NCI-H1417 treated with DMSO at 0.1 percent for 48 hours (cell line): ENCODE results near the gene WNT5B.
"Not testable (repeated sequence)": the region's sequence is repeated elsewhere in the genome, so short reads cannot be mapped to it uniquely, and the experiment has no call there.

ENCODE experiments used
- DNase-seq: peaks from one replicate; lab custom pipeline; 2025; lab: John Stamatoyannopoulos, UW

Gene WNT5B

GRCh38 chr12:1598757-1599156 lies 30.3 kb upstream of the WNT5B start:
- no peak for DNase-seq

GRCh38 chr12:1602706-1603105 lies 26.3 kb upstream of the WNT5B start:
- DNase-seq: not testable (repeated sequence)

GRCh38 chr12:1603269-1603993 lies 25.6 kb upstream of the WNT5B start:
- DNase-seq: no peak

GRCh38 chr12:1604464-1604863 lies 24.6 kb upstream of the WNT5B start:
- DNase-seq: no peak

GRCh38 chr12:1605129-1606020 lies 23.7 kb upstream of the WNT5B start:
- no peak for DNase-seq

- no peak for DNase-seq
Measured at GRCh38 chr12:1606021-1606622, 22.9 kb upstream of the WNT5B start.

GRCh38 chr12:1607940-1608712 lies 20.9 kb upstream of the WNT5B start:
- no peak for DNase-seq

- no peak for DNase-seq
Measured at GRCh38 chr12:1608713-1609119, 20.3 kb upstream of the WNT5B start.

GRCh38 chr12:1610072-1610643 lies 18.9 kb upstream of the WNT5B start:
- no peak for DNase-seq

GRCh38 chr12:1611803-1612572 lies 17.0 kb upstream of the WNT5B start:
- DNase-seq: no peak

- DNase-seq: no peak
Measured at GRCh38 chr12:1613860-1614259, 15.2 kb upstream of the WNT5B start.

- DNase-seq: no peak
Measured at GRCh38 chr12:1614360-1614759, 14.7 kb upstream of the WNT5B start.

GRCh38 chr12:1616233-1617066 lies 12.6 kb upstream of the WNT5B start:
- no peak for DNase-seq

GRCh38 chr12:1618489-1618888 lies 10.5 kb upstream of the WNT5B start:
- no peak for DNase-seq

- DNase-seq: no peak
Measured at GRCh38 chr12:1619159-1619558, 9.9 kb upstream of the WNT5B start.

- no peak for DNase-seq
Measured at GRCh38 chr12:1619587-1619986, 9.4 kb upstream of the WNT5B start.

GRCh38 chr12:1620092-1620491 lies 8.9 kb upstream of the WNT5B start:
- no peak for DNase-seq

- DNase-seq: no peak
Measured at GRCh38 chr12:1622406-1622805, 6.6 kb upstream of the WNT5B start.

- no peak for DNase-seq
Measured at GRCh38 chr12:1629338-1630132, 504 bp downstream of the WNT5B start.
